ENCODE measurements around the gene GLUL.

GRCh38 chr1:182410620-182411273 is 19.2 kb upstream of the GLUL start:
- TF ChIP-seq CTCF (IDR thresholded peaks at IDR 0.05) (no peak), POLR2A (IDR thresholded peaks at IDR 0.05) (no peak)
